Fibroblast of mammary gland (primary cell): ENCODE results near the gene MCM3AP.

Source experiments
- DNase-seq: peaks from one replicate; pipeline ENCODE4 v3.0.0-alpha.2; 2010; ENCODE audit warnings: low read depth
- H3K4me3 ChIP-seq: 2 replicates; pipeline ENCODE4 v1.5.1; 2011; ENCODE audit warnings: low read depth, mild to moderate bottlenecking, low read length, moderate library complexity; ENCODE audit not compliant: control insufficient read depth
- CTCF ChIP-seq: conservative IDR thresholded peaks from 2 replicates; pipeline ENCODE4 v1.5.1; 2011; ENCODE audit warnings: low read depth, low read length, inconsistent platforms; ENCODE audit not compliant: control insufficient read depth, insufficient read depth

Gene MCM3AP

GRCh38 chr21:46199436-46200373, 85.7 kb downstream of the MCM3AP start:
- no peak for TF ChIP-seq CTCF
- no peak overlapping the region for H3K4me3 ChIP-seq
- no peak for DNase-seq

GRCh38 chr21:46196733-46197132, 88.7 kb downstream of the MCM3AP start:
- no peak for TF ChIP-seq CTCF
- no peak overlapping the region for H3K4me3 ChIP-seq
- DNase-seq = no peak

GRCh38 chr21:46195595-46196195, 89.7 kb downstream of the MCM3AP start:
- no peak for DNase-seq
- TF ChIP-seq CTCF = no peak
- no peak overlapping the region for H3K4me3 ChIP-seq

- TF ChIP-seq CTCF = no peak
- no peak for DNase-seq
- no peak overlapping the region for H3K4me3 ChIP-seq
Measured at GRCh38 chr21:46194374-46195334, 90.8 kb downstream of the MCM3AP start.

- no peak overlapping the region for H3K4me3 ChIP-seq
- DNase-seq = no peak
- no peak for TF ChIP-seq CTCF
Measured at GRCh38 chr21:46193829-46194373, 91.5 kb downstream of the MCM3AP start.
